Measurements from ENCODE around the gene THOC6. TPM values are rescaled to one million over a fixed set of nuclear protein-coding genes. Genes with fewer than 3 reads are reported as not detected.
A peak's percentile ranks its signal among the peaks of the same experiment; 100 is the strongest.

The THOC6 gene
- total RNA-seq, 1 donor from 2014 or later = 62.4 TPM

GRCh38 chr16:3003582-3004270 lies 20.1 kb upstream of the THOC6 start:
- peaks cover 31% of the 10 kb centered on the region for H3K4me1 Mint-ChIP-seq
- H3K27ac Mint-ChIP-seq = no peak overlapping the region
- peak overlapping the region; percentile 61 for H3K4me3 Mint-ChIP-seq
- H3K36me3 Mint-ChIP-seq = no peaks in the 10 kb centered on the region
- TF ChIP-seq CTCF (IDR thresholded peaks at IDR 0.05; ENCODE audit: unreplicated experiment) = peak; percentile 37
- H3K27me3 Mint-ChIP-seq (ENCODE audit: low read depth) = peaks cover 43% of the 10 kb centered on the region
- DNase-seq (ENCODE audit: low spot score in 2 of 2, unreplicated experiment in 2 of 2) = peak; percentile 93 to 94
- no peaks in the 10 kb centered on the region for H3K9me3 Mint-ChIP-seq

GRCh38 chr16:3004319-3004718 lies 19.5 kb upstream of the THOC6 start:
- H3K4me1 Mint-ChIP-seq = peaks cover 36% of the 10 kb centered on the region
- H3K9me3 Mint-ChIP-seq = no peaks in the 10 kb centered on the region
- H3K27ac Mint-ChIP-seq = no peak overlapping the region
- no peak for DNase-seq (ENCODE audit: low spot score in 2 of 2, unreplicated experiment in 2 of 2)
- H3K36me3 Mint-ChIP-seq = no peaks in the 10 kb centered on the region
- TF ChIP-seq CTCF (IDR thresholded peaks at IDR 0.05; ENCODE audit: unreplicated experiment) = no peak
- H3K4me3 Mint-ChIP-seq = no peak overlapping the region
- H3K27me3 Mint-ChIP-seq (ENCODE audit: low read depth) = peaks cover 46% of the 10 kb centered on the region

- H3K36me3 Mint-ChIP-seq = no peaks in the 10 kb centered on the region
- DNase-seq (ENCODE audit: low spot score in 2 of 2, unreplicated experiment in 2 of 2) = no peak
- TF ChIP-seq CTCF (IDR thresholded peaks at IDR 0.05; ENCODE audit: unreplicated experiment) = no peak
- H3K4me1 Mint-ChIP-seq = peaks cover 41% of the 10 kb centered on the region
- H3K27ac Mint-ChIP-seq = peak overlapping the region; percentile 92
- peak overlapping the region; percentile 72 for H3K4me3 Mint-ChIP-seq
- H3K27me3 Mint-ChIP-seq (ENCODE audit: low read depth) = peaks cover 49% of the 10 kb centered on the region
- no peaks in the 10 kb centered on the region for H3K9me3 Mint-ChIP-seq
Measured at GRCh38 chr16:3004781-3005284, 19.0 kb upstream of the THOC6 start.

GRCh38 chr16:3007059-3007956 lies 16.5 kb upstream of the THOC6 start:
- H3K27me3 Mint-ChIP-seq (ENCODE audit: low read depth) = peaks cover 54% of the 10 kb centered on the region
- H3K27ac Mint-ChIP-seq = peak overlapping the region; percentile 94
- H3K36me3 Mint-ChIP-seq = no peaks in the 10 kb centered on the region
- DNase-seq (ENCODE audit: low spot score in 2 of 2, unreplicated experiment in 2 of 2) = no peak
- no peaks in the 10 kb centered on the region for H3K9me3 Mint-ChIP-seq
- TF ChIP-seq CTCF (IDR thresholded peaks at IDR 0.05; ENCODE audit: unreplicated experiment) = no peak
- peaks cover 53% of the 10 kb centered on the region for H3K4me1 Mint-ChIP-seq
- peak overlapping the region; percentile 31 for H3K4me3 Mint-ChIP-seq

GRCh38 chr16:3007957-3008689 lies 15.7 kb upstream of the THOC6 start:
- no peak for DNase-seq (ENCODE audit: low spot score in 2 of 2, unreplicated experiment in 2 of 2)
- H3K27ac Mint-ChIP-seq = peak overlapping the region; percentile 94
- peaks cover 61% of the 10 kb centered on the region for H3K4me1 Mint-ChIP-seq
- H3K36me3 Mint-ChIP-seq = no peaks in the 10 kb centered on the region
- H3K9me3 Mint-ChIP-seq = no peaks in the 10 kb centered on the region
- no peak for TF ChIP-seq CTCF (IDR thresholded peaks at IDR 0.05; ENCODE audit: unreplicated experiment)
- peak overlapping the region; percentile 10 for H3K4me3 Mint-ChIP-seq
- H3K27me3 Mint-ChIP-seq (ENCODE audit: low read depth) = peaks cover 58% of the 10 kb centered on the region

Data from mesothelial cell of epicardium (in vitro differentiated cells).